NCI-H1930 (cell line): Measurements from ENCODE around the gene GPR55.
"Not testable (repeated sequence)": the region's sequence is repeated elsewhere in the genome, so short reads cannot be mapped to it uniquely, and the experiment has no call there.

ENCODE experiments used
- DNase-seq, 2 experiments: peaks; one replicate each; lab custom pipeline; 2025; lab: John Stamatoyannopoulos, UW

GPR55 gene, protein sequence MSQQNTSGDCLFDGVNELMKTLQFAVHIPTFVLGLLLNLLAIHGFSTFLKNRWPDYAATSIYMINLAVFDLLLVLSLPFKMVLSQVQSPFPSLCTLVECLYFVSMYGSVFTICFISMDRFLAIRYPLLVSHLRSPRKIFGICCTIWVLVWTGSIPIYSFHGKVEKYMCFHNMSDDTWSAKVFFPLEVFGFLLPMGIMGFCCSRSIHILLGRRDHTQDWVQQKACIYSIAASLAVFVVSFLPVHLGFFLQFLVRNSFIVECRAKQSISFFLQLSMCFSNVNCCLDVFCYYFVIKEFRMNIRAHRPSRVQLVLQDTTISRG

DNA sequence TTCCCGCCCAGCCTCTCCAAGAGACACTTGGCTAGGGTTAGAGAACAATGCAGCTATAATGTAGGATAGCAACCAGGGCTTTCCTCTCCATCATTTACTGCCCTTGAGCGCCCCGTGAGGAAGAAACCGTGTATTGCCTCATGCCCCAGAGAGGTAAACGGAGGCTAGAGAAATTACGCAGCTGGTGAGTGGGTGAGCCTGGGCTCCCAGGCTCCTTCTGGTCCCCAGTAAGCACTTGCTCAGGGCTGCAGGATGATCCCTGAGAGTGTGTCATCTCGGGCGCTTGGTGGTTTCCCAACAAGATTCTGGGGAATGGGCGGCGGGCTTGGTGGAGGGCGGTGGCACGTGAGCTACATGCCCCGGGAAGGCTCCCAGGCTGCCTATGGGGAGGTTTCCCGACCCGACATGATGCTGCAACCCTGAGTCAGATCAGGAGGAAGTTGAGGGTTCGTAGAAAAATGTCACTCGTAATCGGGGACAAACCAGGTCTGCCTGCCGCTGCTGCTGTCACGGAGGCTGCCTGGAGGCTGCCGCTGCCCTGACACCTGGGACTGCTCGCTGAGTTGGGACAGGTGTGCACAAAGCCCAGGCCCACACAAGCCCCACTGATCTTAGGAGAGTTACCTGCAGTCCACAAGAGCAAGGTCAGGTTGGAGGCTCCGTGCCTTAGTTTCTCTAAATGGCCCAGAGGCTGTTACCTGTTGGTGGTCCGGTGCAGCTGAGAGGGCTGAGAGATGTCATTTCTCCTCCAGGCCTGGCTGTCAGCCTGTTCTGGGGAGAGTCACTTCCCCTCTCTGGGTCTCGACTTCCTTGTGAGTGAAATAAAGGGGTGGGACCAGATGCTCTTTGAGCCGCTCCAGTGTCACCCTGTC lies at the start of gene GPR55:
Gene GPR55, minus strand, starts transcription at position 773 of the 872 bp plus-strand sequence. CDS start 14,280 bp downstream, outside the sequence.
- no peak for DNase-seq

DNA sequence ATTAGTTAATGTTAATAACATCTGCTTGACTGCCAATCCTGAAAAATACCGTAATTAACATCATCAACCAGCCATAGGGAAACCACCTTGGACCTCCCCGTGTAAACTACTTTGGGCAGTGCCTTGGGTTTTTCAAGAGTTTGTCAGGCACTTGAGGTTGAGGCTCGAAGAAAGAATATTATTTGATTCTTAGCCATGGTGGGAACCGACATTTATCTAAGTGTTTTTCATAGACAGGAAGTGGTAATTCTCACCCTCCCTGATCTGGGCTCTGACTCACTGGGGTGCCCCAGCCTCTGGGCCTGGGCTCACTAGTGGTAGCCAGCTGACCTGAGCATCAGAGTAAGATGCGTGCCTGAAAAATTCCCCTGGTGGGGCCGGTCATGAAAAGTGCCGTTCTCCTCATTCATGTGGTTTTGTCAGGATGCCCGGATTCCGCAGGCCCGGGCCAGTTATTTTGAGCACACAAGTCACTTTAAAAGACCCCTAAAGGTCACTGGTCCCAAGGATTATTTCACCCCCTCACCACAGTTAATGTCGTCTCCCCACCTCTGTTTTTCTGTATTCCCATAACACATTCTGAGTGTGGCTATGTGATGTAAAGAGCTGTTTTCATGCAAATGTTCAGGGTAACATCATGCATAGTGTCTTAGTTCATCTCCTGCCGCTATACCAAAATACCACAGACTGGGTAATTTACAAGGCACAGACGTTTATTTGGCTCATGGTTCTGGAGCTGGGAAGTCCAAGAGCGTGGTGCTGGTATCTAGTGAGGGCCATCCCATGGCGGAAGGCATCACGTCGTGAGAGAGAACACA lies 49.3 kb upstream of the GPR55 start:
- DNase-seq = no peak

DNA sequence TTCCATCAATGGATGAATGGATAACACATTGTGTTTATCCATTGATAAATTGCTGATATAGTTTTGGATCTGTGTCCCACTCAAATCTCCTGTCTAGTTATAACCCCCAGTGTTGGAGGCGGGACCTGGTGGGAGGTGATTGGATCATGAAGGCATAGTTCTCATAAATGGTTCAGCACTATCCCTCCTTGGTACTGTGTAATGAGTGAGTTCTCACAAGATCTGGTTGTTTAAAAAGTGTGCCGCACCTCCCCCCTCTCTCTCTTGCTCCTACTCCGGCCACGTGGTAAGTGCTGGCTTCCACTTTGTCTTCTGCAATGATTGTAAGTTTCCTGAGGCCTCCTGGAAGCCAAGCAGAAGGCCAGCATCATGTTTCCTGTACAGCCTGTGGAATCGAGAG lies 47.0 kb upstream of the GPR55 start:
- DNase-seq = no peak

DNA sequence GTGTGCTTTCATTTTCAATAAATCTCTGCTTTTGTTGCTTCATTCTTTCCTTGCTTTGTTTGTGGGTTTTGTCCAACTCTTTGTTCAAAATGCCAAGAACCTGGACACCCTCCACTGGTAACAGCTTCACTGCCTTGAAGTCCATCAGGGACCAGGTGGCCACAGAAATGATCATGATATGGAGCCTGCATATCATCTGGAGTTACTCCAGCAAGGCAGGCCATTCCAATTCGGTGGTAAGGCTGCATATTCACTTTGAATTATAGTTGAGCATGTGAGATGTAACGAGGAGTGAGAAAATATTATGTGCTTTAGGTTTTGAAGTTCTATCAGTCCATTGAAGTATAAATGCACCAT lies 44.6 kb upstream of the GPR55 start:
- DNase-seq = no peak

DNA sequence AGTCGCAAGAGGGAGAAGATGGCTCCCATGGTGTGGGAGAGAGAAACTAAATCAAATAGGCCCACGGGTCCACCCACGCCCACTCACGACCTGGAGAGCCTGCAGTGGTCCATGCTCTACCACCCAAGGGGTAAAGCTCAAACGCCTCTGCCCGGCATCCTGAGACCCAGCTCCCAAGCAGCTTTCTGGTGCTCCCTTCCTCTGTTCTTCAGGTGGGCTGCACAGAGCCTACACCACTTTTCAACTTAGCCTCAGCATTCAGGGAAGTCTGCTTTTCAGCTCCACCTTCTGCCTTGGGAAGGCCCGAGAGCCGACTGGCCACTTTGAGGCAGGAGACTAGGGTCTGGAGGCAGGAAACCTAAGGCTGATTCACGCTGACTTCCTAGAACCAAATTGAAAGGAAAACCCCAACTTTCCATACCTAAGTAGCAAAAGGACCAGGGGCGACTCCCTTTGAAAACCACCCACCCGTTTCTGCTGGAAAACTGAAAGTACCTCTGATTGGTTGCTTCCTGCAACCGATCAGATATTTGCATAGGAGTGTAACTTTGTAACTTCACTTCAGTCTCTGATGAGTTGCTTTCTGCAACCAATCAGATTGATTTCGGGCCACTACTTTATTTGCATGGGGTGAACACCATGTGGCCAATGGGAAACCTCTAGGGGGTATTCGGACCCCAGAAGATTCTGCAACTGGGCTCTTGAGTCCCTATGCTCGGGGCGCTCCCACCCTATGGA lies 44.0 kb upstream of the GPR55 start:
- no peak for DNase-seq

DNA sequence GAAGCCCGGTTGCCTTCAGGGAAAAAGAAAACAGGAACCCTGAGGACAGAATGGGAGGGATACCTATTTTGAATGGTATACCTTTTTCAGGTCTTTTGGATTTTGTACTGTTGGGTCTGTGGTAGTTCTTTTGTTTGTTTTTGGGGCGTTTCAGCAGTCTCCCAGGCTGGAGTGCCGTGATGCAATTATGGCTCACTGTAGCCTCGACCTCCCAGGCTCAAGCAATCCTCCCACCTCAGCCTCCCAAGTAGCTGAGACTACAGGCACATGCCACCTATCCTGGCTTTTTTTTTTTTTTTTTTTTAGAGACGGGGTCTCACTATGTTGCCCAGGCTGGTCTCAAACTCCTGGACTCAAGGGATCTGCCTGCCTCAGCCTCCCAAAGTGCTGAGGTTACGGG lies 43.3 kb upstream of the GPR55 start:
- DNase-seq = not testable (repeated sequence)

DNA sequence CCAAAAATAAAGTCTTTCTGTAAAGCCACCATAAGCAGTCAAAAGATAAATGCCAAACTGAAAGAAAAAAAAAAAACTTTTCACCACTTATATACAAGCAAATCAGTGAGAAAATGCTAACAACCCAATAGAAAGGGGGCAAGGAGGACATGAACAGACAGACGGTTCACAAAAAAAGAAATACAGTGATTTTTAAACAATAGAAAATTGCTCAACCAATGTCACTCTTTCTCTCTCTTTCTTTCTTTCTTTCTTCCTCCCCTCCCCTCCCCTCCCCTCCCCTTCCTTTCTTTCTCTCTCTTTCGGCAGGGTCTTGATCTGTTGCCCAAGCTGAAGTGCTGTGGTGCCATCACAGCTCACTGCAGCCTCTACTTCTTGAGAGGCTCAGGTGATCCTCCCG lies 42.1 kb upstream of the GPR55 start:
- DNase-seq = no peak

DNA sequence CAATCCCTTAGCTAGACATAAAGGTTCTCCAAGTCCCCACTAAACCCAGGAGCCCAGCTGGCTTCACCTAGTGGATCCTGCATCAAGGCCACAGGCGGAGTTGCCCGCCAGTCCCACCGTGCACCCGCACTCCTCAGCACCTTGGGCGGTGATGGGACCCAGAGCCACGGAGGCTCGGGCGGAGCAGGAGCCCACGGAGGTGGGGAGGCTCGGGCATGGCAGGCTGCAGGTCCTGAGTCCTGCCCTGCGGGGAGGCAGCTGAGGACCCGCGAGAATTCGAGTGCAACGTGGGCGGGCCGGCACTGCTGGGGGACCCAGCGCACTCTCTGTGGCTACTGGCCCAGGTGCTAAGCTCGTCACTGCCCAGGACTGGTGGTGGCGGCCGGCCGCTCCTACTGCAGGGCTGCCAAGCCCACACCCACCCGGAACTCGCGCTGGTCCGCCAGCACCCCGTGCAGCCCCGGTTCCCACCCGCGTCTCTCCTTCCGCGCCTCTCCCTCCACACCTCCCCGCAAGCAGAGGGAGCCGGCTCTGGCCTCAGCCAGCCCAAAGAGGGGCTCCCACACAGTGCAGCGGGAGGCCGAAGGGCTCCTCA lies 39.2 kb upstream of the GPR55 start:
- DNase-seq = no peak

DNA sequence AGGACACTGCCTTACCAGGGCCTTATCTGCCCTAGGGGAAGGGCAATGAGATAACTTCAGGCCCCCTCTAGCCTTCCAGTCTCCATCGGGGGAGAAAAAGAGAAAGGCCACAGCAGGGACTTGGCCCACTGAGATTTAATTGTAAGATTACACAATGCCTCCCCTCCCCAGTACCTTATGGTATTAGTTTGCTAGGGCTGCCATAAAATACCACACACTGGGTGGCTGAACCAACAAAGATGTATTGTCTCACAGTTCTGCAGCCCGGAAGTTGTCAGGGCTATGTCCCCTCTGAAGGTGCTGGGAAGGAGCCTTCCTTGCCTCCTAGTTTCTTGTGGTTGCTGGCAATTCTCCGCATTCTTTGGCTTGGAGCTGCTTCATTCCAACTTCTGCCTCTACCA lies 36.0 kb upstream of the GPR55 start:
- no peak for DNase-seq

DNA sequence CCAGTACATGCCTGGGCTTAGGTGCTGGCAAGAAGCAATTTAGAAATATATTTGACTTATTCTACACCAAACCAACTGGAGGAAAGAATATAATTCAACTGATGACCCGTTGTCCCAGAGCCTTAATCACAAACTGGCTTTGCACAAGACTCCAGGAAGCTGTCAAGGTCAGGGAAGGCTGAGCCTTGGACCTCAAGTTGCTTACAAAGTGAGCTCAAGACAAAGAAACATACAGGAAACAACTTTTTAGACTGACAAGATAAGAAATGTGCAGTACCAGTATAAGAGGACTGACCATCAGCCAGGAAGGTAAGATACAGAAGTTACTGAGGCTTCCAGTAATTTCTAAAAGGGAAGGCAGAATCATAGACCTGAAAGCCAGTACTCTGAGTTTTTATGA lies 35.0 kb upstream of the GPR55 start:
- no peak for DNase-seq

DNA sequence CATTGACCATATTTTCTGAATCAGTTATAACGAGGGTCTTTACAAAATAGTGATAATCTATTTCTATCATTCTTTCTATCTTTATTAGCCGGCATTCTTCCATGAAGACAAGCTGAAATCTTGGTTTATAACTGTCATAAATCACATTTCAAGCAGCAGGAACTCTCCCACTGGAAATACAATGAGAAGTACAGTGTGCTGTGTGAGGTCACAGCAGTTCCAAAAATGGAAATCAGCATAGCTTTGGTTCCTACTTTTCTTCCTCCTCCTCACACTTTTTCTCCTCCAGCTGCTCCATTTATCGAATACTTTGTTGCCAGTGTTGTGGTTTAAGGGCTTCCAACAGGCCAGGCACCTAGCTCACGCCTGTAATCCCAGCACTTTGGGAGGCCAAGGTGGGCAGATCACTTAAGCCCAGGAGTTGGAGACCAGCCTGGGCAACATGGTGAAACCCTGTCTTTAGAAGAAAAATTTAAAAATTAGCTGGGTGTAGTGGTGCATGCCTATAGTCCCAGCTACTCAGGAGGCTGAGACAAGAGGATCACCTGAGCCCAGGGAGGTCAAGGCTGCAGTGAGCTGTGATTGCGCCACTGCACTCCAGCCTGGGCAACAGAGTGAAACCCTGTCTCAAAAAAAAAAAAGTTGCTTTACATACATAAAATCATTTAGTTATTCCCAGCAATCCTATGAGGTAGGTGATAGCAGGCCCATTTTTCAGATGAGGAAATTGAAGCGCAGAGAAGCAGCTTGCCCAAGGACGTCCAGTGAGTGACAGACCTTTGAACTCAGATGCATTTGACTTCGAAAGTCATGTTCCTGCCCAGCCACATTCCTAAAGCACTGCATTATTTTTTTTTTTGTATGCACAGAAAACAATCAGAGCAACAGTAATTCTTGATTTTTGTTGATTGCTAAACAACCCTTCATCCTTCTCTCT lies 34.0 kb upstream of the GPR55 start:
- no peak for DNase-seq

DNA sequence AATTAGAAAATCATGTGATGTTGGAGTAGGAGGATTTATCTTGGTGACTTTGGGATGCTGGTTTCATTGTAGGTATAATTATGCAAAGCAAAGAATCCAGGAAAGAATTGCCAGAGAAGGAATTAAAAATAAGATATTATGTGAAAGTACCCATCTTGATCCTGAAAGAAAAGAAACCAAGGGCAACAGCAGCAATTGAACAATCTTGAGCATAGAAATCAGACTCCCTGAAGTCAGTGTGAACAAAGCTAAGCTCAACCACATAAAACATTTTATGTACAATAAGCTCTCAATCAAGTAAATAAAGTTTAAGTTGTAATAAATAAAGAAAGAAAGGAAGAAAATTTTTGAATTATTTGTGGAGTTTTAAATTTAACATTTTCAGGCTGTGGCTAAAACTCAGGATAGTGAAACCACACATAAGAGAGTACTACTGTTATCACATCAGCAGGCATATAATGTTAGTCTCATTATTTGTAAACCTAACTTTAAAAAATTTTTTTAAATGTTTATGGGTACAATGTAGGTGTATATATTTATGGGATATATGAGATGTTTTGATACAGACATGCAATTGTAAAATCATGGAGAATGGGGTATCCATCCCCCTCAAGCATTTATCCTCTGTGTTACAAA lies 32.8 kb upstream of the GPR55 start:
- DNase-seq = no peak

DNA sequence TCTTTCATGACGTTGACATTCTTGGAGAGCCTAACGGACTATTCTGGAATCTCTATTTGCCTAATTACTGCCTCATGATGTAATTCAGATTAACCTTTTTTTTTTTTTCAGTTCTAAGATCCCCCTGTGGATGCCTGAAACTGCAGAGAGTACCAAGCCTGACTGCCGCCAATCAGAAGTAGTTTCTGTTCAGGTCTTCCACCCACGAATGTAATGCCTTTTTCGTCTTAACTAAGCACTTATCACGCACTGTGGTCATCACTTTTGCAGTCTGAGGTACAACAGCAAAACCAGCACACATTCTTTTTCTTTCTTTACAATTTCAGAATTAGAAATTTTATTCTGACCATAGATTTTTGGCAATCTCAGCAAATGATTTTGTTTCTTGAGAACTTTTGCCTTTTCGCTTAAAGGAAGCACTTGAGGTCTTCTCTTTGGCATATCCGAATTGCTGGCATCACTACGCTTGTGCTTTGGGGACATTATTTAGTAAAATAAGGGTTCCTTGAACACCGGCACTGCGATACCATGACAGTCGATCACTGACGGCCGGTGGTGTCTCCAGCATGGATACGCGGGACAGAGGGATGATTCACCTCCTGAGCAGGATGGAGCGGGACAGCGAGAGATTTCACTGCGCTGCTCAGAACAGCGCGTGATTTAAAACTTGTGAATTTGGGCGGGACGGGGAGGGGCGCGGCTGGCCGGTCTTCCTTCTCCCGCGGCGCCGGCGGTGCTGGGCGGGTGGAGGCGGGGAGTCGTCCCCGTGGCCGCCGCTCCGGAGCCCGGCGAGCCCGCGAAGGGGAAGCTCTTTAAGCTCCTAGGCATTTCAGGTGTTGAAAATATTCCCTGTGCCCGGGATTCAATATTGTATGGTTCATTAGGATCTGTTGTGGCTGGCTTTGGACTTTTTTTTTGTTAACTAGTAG lies 32.0 kb upstream of the GPR55 start:
- DNase-seq = no peak

DNA sequence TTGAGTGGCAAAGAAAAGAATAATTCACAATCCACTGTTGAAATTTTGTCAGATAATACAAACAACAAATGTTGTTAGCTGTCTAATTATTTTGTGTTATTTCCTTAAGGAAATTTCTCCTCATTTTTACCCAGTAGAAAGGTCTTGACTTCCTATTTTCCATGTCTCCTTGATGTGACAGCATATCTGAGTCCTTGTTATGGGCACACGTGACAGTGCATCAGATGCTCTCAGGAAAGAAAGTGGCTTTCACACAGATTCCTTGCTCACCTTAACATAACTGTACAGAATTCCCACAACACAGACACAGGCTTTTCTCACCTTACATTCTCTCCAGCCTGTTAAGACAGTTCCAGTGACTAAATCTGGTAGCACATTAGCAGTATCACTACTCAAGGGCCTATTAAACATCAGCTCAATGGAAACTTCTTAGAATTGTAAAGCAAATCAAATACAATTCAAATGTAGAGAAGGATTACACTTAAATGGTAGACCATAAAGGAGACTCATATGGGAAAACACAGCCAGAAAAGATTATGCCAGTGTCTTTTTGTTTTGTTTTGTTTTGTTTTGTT lies 30.2 kb upstream of the GPR55 start:
- DNase-seq = no peak

DNA sequence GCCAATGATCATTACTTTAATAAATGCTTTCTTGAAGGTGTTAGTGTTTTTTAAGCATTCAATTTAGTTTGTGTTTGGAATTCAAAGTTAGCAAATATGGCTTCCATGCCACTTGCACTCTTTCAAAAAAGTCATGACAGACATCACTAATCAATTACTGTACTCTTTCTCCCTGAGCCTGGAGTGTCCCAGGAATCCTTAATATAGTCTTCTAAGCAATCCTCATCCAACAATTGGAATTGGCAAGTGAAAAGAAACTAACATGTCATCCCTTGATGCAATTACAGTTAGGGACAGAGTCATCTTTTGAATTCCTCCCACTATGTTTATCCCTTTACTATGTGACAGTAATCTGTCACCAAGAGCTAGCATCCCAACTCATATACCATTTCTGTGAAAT lies 29.7 kb upstream of the GPR55 start:
- no peak for DNase-seq

DNA sequence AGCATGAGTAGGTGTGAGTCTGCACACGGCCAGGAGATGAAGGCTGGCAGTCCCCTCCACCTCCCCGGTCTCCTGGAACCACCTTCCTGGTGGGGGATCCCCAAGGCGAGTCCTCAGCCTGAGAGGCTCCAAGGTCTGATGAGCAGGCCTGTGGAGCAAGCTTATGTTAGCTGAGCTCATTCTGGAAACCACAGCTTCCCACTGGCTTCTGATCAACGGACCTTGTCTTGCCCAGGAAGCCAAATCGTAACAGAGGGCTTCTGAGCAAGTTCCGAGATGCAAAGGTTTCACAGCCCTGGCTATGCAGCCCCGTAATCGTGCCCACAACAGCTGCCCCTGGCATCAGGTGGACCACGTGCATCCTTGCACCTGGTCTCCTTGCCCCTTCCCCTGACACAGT lies 28.8 kb upstream of the GPR55 start:
- no peak for DNase-seq

DNA sequence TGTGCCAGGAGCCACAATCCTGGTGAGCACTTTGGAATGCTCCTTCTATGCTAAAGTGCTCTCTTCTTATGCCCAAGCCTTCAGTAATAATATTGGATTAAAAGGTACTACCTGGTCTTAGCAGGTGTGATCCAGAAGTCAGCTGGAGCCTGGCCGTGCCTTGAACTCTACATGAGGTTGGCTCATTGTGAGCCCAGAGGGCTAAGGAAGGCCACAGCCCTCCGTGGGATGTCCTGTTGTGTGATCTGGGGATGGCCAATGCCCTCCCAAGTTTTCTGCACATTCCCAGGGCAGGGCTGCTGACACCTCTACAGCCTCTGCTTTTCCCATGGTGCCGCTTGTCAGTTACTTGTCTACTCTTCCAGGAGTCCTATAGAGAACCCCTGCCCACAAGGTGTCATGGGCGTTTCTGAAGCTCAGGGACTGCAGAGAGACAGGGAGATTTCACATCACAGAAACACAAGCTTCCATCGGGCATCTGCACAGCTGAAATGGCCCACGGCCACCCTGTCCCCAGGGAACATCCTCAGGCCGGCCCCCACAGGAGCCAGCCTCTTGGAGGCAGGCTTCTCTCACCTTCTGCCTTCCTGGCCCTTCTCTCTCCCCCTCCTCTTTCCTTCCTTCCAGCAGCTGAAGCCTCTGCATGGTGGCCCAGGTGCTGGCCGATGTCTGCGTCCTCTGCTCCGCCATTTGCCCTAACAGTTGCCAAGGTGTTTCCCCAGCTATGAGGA lies 27.3 kb upstream of the GPR55 start:
- no peak for DNase-seq

DNA sequence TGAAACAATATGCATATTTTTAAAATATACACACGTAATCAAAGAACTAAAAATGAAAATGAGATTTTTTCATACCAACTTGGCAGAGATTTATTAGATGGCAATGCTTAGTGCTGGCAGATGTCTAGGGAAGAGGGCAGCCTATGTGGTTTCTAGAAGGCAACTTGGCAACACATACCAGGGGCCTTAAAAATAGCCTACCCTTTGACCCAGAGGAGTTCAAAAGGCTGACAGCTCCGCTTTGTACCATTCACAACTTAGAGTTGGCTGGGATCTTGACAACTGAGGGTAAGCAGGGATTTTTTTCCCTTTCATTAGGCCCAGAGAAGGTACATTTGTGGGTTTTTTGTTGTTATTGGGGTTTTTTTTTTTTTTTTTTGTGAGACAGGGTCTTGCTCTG lies 26.4 kb upstream of the GPR55 start:
- no peak for DNase-seq
